Caco-2 (cell line): ENCODE data around the gene ERC2. TPM values are rescaled to one million over a fixed set of nuclear protein-coding genes. Genes with fewer than 3 reads are reported as not detected.

Experiments used
- BruUV-seq: library from RNA; stranded (reverse); fragments of 400-500 nt; replicated peaks from 2 replicates; lab custom pipeline; 2021; lab: Mats Ljungman, UMichigan
- CTCF ChIA-PET: fragments of 300-600 bp; sonication (Branson Sonifier 250); formaldehyde crosslinking; loops from one replicate; lab custom pipeline; 2022; ENCODE audit warnings: antibody characterized with exemption; lab: Charles Lee
- POLR2A ChIA-PET: fragments of 300-600 bp; sonication (Branson Sonifier 250); formaldehyde crosslinking; loops from one replicate; lab custom pipeline; 2022; ENCODE audit warnings: antibody characterized with exemption; lab: Charles Lee
- DNase-seq, 2 experiments: peaks; one replicate each; pipeline versions ENCODE4 v3.0.0 to v3.0.0-alpha.2; 2020 to 2022
- H3K27me3 ChIP-seq: replicated peaks from 2 replicates; pipeline ENCODE4 v1.6.0; 2011; ENCODE audit warnings: low read length; ENCODE audit not compliant: control insufficient read depth, insufficient read depth
- H3K36me3 ChIP-seq: 2 replicates; pipeline ENCODE4 v1.5.1; 2011; ENCODE audit warnings: low read length; ENCODE audit not compliant: control insufficient read depth, insufficient read depth
- H3K4me1 ChIP-seq: fragments of 250-450 bp; sonication (Bioruptor Pico); 2 replicates; pipeline ENCODE4 v1.5.1; 2020; ENCODE audit warnings: mild to moderate bottlenecking
- H3K4me3 ChIP-seq: 2 replicates; pipeline ENCODE4 v1.5.1; 2011; ENCODE audit warnings: low read depth, mild to moderate bottlenecking, control low read depth, low read length
- H3K9me3 ChIP-seq: fragments of 250-450 bp; sonication (Bioruptor Pico); 2 replicates; pipeline ENCODE4 v1.5.1; 2020; ENCODE audit warnings: mild to moderate bottlenecking, moderate library complexity
- H3K27ac Mint-ChIP-seq: one replicate; pipeline ENCODE4 v1.8.0; 2022; ENCODE audit warnings: mixed read lengths; ENCODE audit not compliant: unreplicated experiment
- H3K27me3 Mint-ChIP-seq: one replicate; pipeline ENCODE4 v1.8.0; 2022; ENCODE audit warnings: mixed read lengths; ENCODE audit not compliant: insufficient read depth, unreplicated experiment
- H3K36me3 Mint-ChIP-seq: one replicate; pipeline ENCODE4 v1.8.0; 2022; ENCODE audit warnings: mild to moderate bottlenecking, mixed read lengths; ENCODE audit not compliant: insufficient read depth, unreplicated experiment
- H3K4me1 Mint-ChIP-seq: one replicate; pipeline ENCODE4 v1.8.0; 2022; ENCODE audit warnings: low read depth, mixed read lengths; ENCODE audit not compliant: unreplicated experiment
- H3K4me3 Mint-ChIP-seq: one replicate; pipeline ENCODE4 v1.8.0; 2022; ENCODE audit warnings: mild to moderate bottlenecking, moderate library complexity, mixed read lengths; ENCODE audit not compliant: unreplicated experiment
- H3K9me3 Mint-ChIP-seq: one replicate; pipeline ENCODE4 v1.8.0; 2022; ENCODE audit warnings: mixed read lengths; ENCODE audit not compliant: unreplicated experiment
- intact Hi-C: fragments of 100-400 bp; cut with micrococcal nuclease; formaldehyde crosslinking; loops from one replicate; pipeline ENCODE4 v1.10.0; 2022; ENCODE audit not compliant: unreplicated experiment
- total RNA-seq: library from RNA; stranded (reverse); gene quantifications from 2 replicates; pipeline ENCODE4 v1.2.3, GENCODE V29; 2022
- TF ChIP-seq, protein P1 (sequence below), 2 experiments: fragments of 200-600 bp in 1 of 2; IDR thresholded peaks; 1 replicate in 1 of 2; 2 replicates in 1 of 2; pipeline versions ENCODE4 v1.5.1 to v1.8.0; 2011 to 2022; ENCODE audit warnings: antibody characterized with exemption in 1 of 2, control low read depth in 1 of 2, inconsistent platforms in 1 of 2, low read depth in 1 of 2, low read length in 1 of 2, mild to moderate bottlenecking in 1 of 2, moderate library complexity in 1 of 2; ENCODE audit not compliant: insufficient read depth in 1 of 2, severe bottlenecking in 1 of 2, unreplicated experiment in 1 of 2

Gene ERC2
- total RNA-seq, 1 experiment from 2014 or later = 0.54 TPM

DNA sequence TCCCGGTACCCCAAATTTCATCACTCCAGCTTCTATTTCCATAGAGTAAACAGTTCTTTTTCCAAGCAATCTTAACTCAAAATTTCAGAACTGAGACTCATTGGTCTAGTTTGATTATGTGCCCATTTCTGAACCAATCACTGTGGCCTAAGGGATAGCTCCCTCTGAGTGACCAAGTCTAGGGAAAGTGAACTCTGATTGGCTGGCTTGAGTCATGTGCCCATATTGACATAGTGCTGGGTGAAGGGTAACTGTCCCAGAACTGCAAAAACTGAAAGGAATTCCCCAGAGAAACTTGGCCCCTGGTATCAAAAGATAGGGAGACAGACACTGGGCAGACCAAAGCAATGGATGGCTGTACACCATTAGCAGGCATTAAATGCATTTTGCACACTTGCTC is 810.0 kb downstream of the ERC2 start:
- no TSS peak for BruUV-seq
- Histone ChIP-seq H3K36me3 (no peaks in the 10 kb centered on the region), H3K9me3 (no peaks in the 10 kb centered on the region), H3K4me1 (no peaks in the 10 kb centered on the region), H3K27me3 (no peaks in the 10 kb centered on the region), H3K4me3 (no peak overlapping the region)
- Mint-ChIP-seq H3K9me3 (no peaks in the 10 kb centered on the region), H3K36me3 (no peaks in the 10 kb centered on the region), H3K4me3 (no peak overlapping the region), H3K27me3 (peaks cover 7% of the 10 kb centered on the region), H3K4me1 (peaks cover 6% of the 10 kb centered on the region), H3K27ac (no peak overlapping the region)
- CTCF ChIA-PET = no interaction called here
- DNase-seq = no peak
- TF ChIP-seq, protein P1, sequence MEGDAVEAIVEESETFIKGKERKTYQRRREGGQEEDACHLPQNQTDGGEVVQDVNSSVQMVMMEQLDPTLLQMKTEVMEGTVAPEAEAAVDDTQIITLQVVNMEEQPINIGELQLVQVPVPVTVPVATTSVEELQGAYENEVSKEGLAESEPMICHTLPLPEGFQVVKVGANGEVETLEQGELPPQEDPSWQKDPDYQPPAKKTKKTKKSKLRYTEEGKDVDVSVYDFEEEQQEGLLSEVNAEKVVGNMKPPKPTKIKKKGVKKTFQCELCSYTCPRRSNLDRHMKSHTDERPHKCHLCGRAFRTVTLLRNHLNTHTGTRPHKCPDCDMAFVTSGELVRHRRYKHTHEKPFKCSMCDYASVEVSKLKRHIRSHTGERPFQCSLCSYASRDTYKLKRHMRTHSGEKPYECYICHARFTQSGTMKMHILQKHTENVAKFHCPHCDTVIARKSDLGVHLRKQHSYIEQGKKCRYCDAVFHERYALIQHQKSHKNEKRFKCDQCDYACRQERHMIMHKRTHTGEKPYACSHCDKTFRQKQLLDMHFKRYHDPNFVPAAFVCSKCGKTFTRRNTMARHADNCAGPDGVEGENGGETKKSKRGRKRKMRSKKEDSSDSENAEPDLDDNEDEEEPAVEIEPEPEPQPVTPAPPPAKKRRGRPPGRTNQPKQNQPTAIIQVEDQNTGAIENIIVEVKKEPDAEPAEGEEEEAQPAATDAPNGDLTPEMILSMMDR (IDR thresholded peaks at IDR 0.05; ENCODE audit: insufficient read depth in 1 of 2, low read depth in 1 of 2, low read length in 1 of 2, severe bottlenecking in 1 of 2, unreplicated experiment in 1 of 2) = no peak
- intact Hi-C loops = no loop called here
- POLR2A ChIA-PET = no interaction called here

GRCh38 chr3:55655544-55655943 is 812.7 kb downstream of the ERC2 start:
- intact Hi-C loops = no loop called here
- Mint-ChIP-seq H3K9me3 (no peaks in the 10 kb centered on the region), H3K4me3 (no peak overlapping the region), H3K27ac (no peak overlapping the region), H3K36me3 (no peaks in the 10 kb centered on the region), H3K27me3 (no peaks in the 10 kb centered on the region), H3K4me1 (no peaks in the 10 kb centered on the region)
- Histone ChIP-seq H3K4me1 (no peaks in the 10 kb centered on the region), H3K4me3 (no peak overlapping the region), H3K9me3 (no peaks in the 10 kb centered on the region), H3K36me3 (no peaks in the 10 kb centered on the region), H3K27me3 (no peaks in the 10 kb centered on the region)
- POLR2A ChIA-PET = no interaction called here
- BruUV-seq = no TSS peak
- TF ChIP-seq, protein P1 (IDR thresholded peaks at IDR 0.05; ENCODE audit: insufficient read depth in 1 of 2, low read depth in 1 of 2, low read length in 1 of 2, severe bottlenecking in 1 of 2, unreplicated experiment in 1 of 2) = no peak
- DNase-seq = no peak
- CTCF ChIA-PET = no interaction called here

DNA sequence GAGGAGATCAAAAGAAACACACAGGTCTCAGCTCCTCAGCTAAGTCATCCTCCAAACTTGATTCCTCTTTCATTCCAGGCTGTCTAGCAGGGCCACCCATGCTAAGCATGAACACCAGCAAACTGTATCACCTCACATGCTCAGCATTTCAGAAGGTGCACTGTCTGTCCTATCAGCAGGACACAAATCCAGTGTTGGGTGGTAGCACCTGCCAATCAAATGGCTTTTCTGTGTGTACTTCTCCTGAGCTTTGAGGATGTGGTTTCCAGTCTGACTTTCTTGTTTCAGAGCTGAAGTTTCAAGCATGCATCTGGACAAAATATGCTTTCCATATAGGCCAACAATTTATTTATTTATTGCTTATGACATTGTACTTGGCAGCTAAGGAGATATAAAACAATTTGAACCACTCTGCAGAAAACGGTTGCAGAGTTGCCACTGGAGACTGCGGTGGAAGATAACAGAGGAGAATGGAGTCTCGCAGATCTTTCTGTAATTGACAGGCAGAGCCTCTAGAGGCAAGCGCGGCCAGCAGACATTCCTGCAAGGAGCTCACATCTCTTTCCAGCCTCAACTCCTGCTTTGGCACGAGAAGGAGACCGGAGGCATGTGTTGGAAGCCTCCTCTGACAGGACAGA is 814.0 kb downstream of the ERC2 start:
- no peaks in the 10 kb centered on the region for H3K4me1 ChIP-seq
- Mint-ChIP-seq H3K4me1 (no peaks in the 10 kb centered on the region), H3K4me3 (no peak overlapping the region), H3K27ac (no peak overlapping the region), H3K36me3 (no peaks in the 10 kb centered on the region), H3K9me3 (no peaks in the 10 kb centered on the region), H3K27me3 (peaks cover 4% of the 10 kb centered on the region)
- TF ChIP-seq, protein P1 (IDR thresholded peaks at IDR 0.05; ENCODE audit: insufficient read depth in 1 of 2, low read depth in 1 of 2, low read length in 1 of 2, severe bottlenecking in 1 of 2, unreplicated experiment in 1 of 2) = no peak
- H3K36me3 ChIP-seq = no peaks in the 10 kb centered on the region
- no peaks in the 10 kb centered on the region for H3K9me3 ChIP-seq
- ChIA-PET CTCF (no interaction called here), POLR2A (no interaction called here)
- H3K27me3 ChIP-seq = no peaks in the 10 kb centered on the region
- BruUV-seq = no TSS peak
- intact Hi-C loops = no loop called here
- no peak for DNase-seq
- H3K4me3 ChIP-seq = no peak overlapping the region
